NCI-H1417 (cell line): ENCODE data around the gene PACRG.
A peak's percentile ranks its signal among the peaks of the same experiment; 100 is the strongest.
"Not testable (repeated sequence)": the region's sequence is repeated elsewhere in the genome, so short reads cannot be mapped to it uniquely, and the experiment has no call there.

Experiments
- DNase-seq, 3 experiments: peaks; one replicate each; lab custom pipeline; 2025; lab: John Stamatoyannopoulos, UW

Gene PACRG

GRCh38 chr6:163313981-163314380 is 586.2 kb downstream of the PACRG start:
- no peak for DNase-seq

- peak in 1 of 3 experiments; percentile 33 for DNase-seq
Measured at GRCh38 chr6:163314791-163315470, 587.2 kb downstream of the PACRG start.

GRCh38 chr6:163316866-163317495 is 589.2 kb downstream of the PACRG start:
- DNase-seq: not testable (repeated sequence)

GRCh38 chr6:163318071-163318786 is 590.5 kb downstream of the PACRG start:
- no peak for DNase-seq

- DNase-seq: no peak
Measured at GRCh38 chr6:163319609-163320366, 592.0 kb downstream of the PACRG start.

GRCh38 chr6:163320402-163320801 is 592.6 kb downstream of the PACRG start:
- DNase-seq: no peak

GRCh38 chr6:163320804-163321203 is 593.0 kb downstream of the PACRG start:
- no peak for DNase-seq

GRCh38 chr6:163321717-163322116 is 593.9 kb downstream of the PACRG start:
- DNase-seq: no peak

- no peak for DNase-seq
Measured at GRCh38 chr6:163323274-163323673, 595.5 kb downstream of the PACRG start.

GRCh38 chr6:163323705-163324104 is 595.9 kb downstream of the PACRG start:
- DNase-seq: no peak

- no peak for DNase-seq
Measured at GRCh38 chr6:163324326-163324687, 596.5 kb downstream of the PACRG start.

GRCh38 chr6:163324688-163325389 is 597.1 kb downstream of the PACRG start:
- DNase-seq: no peak

- DNase-seq: no peak
Measured at GRCh38 chr6:163325390-163325784, 597.6 kb downstream of the PACRG start.

- no peak for DNase-seq
Measured at GRCh38 chr6:163327165-163327880, 599.5 kb downstream of the PACRG start.

GRCh38 chr6:163327921-163328320 is 600.1 kb downstream of the PACRG start:
- DNase-seq: no peak

- no peak for DNase-seq
Measured at GRCh38 chr6:163328411-163328810, 600.6 kb downstream of the PACRG start.

- no peak for DNase-seq
Measured at GRCh38 chr6:163329991-163330390, 602.2 kb downstream of the PACRG start.

- DNase-seq: no peak
Measured at GRCh38 chr6:163331245-163331644, 603.5 kb downstream of the PACRG start.

- DNase-seq: no peak
Measured at GRCh38 chr6:163332575-163332974, 604.8 kb downstream of the PACRG start.

- DNase-seq: no peak
Measured at GRCh38 chr6:163333038-163333437, 605.3 kb downstream of the PACRG start.
